AG10803 (cell line): ENCODE results near the gene SAMD9L.

Source experiments
- DNase-seq: peaks from one replicate; pipeline ENCODE4 v3.0.0; 2010; ENCODE audit warnings: low read depth
- H3K4me3 ChIP-seq: 2 replicates; pipeline ENCODE4 v1.5.1; 2011; ENCODE audit warnings: mild to moderate bottlenecking, low read length, control low read depth
- TF ChIP-seq, protein P1 (sequence below): conservative IDR thresholded peaks from 2 replicates; pipeline ENCODE4 v1.5.1; 2011; ENCODE audit warnings: mild to moderate bottlenecking, low read length, control low read depth, inconsistent platforms

SAMD9L gene

DNA sequence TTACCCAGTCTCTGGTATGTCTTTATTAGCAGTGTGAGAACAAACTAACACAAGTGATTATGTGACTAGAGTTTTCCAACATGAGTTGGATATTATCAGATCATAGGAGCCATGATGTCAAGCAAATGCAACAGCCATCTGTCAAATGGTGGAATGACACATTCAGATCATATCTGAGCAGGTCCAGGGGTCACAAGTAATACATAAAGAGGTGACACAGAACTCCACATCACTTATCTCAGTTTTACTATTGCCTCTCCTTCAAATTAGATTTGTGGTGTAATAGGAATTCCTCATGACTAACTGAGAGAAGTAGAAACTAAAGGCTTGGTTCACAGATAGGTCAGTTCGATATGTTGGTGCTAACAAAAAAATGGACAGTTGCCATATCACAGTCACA lies 12.2 kb upstream of the SAMD9L start:
- TF ChIP-seq, protein P1, sequence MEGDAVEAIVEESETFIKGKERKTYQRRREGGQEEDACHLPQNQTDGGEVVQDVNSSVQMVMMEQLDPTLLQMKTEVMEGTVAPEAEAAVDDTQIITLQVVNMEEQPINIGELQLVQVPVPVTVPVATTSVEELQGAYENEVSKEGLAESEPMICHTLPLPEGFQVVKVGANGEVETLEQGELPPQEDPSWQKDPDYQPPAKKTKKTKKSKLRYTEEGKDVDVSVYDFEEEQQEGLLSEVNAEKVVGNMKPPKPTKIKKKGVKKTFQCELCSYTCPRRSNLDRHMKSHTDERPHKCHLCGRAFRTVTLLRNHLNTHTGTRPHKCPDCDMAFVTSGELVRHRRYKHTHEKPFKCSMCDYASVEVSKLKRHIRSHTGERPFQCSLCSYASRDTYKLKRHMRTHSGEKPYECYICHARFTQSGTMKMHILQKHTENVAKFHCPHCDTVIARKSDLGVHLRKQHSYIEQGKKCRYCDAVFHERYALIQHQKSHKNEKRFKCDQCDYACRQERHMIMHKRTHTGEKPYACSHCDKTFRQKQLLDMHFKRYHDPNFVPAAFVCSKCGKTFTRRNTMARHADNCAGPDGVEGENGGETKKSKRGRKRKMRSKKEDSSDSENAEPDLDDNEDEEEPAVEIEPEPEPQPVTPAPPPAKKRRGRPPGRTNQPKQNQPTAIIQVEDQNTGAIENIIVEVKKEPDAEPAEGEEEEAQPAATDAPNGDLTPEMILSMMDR, result no peak
- H3K4me3 ChIP-seq, result no peak overlapping the region
- DNase-seq, result no peak

DNA sequence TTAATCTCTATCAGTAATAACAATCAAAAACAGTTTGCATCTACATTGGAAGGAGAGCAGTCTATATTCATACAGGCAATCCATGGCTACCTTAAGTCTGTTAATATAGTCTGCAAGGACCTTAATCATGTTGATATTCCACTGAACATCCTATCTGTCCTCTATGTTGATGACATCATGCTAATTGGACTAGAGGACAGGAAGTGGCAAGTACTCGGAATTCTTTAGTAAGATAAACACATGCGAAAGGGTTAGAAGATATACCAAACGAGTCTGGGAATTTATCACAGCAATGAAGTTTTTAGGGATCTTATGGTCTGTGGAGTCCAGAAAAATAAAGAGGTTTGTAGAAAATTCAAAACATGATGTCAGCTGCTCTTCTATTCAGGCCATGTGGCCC lies 11.3 kb upstream of the SAMD9L start:
- peak; percentile 16 for DNase-seq
- H3K4me3 ChIP-seq, result no peak overlapping the region
- TF ChIP-seq, protein P1, result no peak

DNA sequence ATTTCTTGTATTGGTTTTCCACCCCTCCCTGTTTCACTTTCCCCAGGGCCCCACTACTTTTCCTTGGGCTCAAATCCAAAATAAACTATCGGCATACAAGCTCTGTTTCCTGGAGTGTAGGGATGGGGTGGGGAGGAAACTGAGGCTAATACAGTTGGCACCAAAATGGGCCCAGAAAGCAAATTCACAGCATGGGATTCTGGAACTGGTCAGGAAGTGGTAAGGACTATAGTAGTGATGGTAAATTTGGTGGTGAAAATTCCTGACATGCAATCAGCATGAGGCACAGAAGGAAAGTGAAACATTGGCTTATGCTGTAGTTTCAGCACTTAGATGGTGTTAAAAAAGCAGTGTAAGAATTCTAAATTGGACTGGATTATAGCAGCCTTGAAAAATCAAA lies 8.7 kb upstream of the SAMD9L start:
- H3K4me3 ChIP-seq, result no peak overlapping the region
- peak; percentile 51 for DNase-seq
- TF ChIP-seq, protein P1, result no peak

DNA sequence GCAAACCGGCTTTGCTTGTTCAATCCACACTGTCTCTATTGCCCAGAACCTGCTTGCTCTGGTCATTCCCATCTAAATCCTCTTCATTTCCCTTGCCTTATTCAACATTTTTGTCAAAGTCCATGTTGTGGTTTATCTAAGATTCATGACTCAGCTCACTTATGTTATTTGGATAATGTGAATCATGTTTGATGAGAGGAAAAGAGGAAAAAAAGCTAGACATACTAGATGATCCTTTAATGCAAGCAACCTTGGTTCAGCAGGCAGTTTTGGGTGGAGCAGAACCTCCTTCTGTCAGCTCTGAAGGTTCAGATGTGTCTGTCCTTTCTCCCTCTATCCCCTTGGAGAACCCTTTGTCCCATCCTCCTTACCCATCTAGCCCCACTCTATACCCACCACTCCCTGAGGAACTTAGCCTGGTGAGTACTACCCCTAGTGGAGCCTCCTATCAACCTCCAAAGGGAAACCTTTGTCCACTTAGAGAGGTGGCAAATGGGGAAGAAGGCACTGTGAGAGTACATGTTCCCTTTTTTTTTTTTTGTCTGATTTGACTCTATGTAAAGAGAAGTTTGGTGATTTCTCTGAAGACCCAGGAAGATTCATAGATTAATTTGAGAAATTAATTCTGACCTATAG lies 2.1 kb upstream of the SAMD9L start:
- TF ChIP-seq, protein P1, result no peak
- DNase-seq, result peak; percentile 39
- no peak overlapping the region for H3K4me3 ChIP-seq

DNA sequence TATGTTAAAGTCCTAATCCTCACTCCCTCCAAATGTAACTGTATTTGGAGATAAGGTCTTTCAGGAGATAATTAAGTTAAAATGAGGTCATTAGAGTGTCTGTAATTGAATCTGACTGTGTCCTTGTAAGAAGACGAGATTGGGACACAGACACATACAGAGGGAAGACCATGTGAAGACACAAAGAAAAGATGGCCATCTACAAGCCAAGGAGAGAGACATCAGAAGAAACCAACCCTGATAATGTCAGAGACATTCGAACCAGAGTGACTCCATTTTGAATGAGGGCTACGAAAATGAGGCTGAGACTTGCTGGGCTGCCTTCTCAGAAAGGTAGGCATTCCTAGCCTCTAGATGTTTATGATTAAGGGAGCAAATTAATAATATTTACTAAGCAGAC lies 542 bp upstream of the SAMD9L start:
- TF ChIP-seq, protein P1, result no peak
- no peak overlapping the region; the same call in 1 of the 2 replicates for H3K4me3 ChIP-seq
- DNase-seq, result no peak

DNA sequence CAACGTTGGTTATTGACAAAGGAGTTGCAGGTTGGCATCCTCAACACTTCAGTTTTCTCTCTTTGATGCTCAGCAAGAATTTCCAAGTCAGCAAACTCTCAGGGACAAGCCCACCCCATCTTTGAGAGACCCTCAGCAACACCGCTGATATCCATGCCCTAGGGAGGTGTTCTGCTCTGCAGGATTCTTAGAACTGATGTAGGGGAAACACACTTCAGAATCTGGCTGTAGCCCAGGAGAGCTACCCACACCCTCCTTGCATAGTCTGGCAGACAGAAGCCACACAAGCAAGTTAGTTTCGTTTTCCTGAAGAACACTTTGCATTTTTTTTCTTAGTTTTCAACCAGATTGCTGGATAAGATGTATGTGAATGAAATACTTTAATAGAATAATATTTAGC lies 822 bp downstream of the SAMD9L start:
- DNase-seq, result peak; percentile 56
- TF ChIP-seq, protein P1, result no peak
- H3K4me3 ChIP-seq, result peak overlapping the region; percentile 66

DNA sequence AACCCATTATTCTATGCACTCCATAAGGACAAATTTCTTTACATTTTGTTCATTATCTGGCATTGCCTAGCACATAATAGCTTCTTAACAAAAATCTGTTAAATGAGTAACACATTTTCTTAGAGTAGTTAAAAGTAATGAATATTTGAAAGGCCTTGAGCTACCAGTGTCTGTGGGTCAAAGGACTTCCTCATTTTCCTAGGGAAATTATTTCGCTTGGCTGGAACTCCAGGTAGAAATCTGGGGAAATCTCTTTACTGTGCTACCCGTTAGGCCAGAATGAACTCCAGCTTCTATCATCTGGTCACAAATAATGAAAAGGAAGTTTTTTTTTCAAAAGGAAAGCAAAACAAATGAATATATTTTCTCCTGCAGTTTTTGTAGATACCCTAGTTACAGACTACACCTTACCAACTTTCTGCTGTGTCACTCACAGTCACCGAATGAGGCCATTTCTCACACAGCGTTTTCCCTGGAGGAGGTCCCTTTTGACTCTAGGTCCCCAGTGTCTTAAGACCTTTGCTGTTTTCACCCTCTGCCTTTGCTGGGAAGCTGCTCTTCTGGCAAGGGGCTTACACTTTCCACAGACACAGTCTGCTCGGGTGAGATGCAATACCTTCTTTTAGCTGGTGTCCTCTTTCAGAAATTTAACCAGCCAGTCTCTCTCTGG lies 1.6 kb downstream of the SAMD9L start:
- TF ChIP-seq, protein P1, result no peak

More for the DNA sequence above, 1.6 kb downstream of the SAMD9L start:
- H3K4me3 ChIP-seq, result peak overlapping the region; percentile 66
- no peak for DNase-seq
